A375 (cell line): Measurements from ENCODE around the gene GLTP. TPM values are rescaled to one million over a fixed set of nuclear protein-coding genes. Genes with fewer than 3 reads are reported as not detected.

Source experiments
- small RNA-seq: library from RNA; depleted of rRNA; stranded (forward); fragments of <200 nt; gene quantifications from one replicate; pipeline ENCODE3, GENCODE V24; 2014
- total RNA-seq: library from RNA; depleted of rRNA; stranded (reverse); fragments of >200 nt; shearing (Covaris generic); gene quantifications from 2 replicates; pipeline ENCODE4 v1.2.3, GENCODE V29; 2014; rRNA removed

The GLTP gene
- 23.6 and 24.0 TPM in 2 replicates for total RNA-seq

GRCh38 chr12:109880043-109880931 lies at the start of gene GLTP:
GLTP (minus strand) TSS chr12:109880541; CDS start chr12:109880374, 167 bp downstream.

GRCh38 chr12:109899783-109900751 lies 19.7 kb upstream of the GLTP start, which contains the start of gene TCHP:
TCHP (plus strand) TSS chr12:109900274; CDS start chr12:109903027, 2,753 bp downstream.

GRCh38 chr12:109833307-109834189 lies 46.8 kb downstream of the GLTP start, which contains the start of gene TRPV4:
TRPV4 (minus strand) TSS chr12:109833398; CDS start chr12:109814796, 18,602 bp downstream.

Small RNA genes within 50 kb of the gene (small RNA-seq; reads per million reads assigned to genes)
- gene MIR4497 = not detected
- gene RN7SL441P = not detected

Other genes with a start within 250 kb of the GLTP start
- gene FAM222A, start 166.7 kb downstream of the GLTP start, total RNA-seq = 4.7 and 7.3 TPM in 2 replicates
- gene TRPV4, start 47.1 kb downstream of the GLTP start, total RNA-seq = 10.4 and 12.1 TPM in 2 replicates
- 36.2 and 48.9 TPM in 2 replicates for gene TCHP, start 19.7 kb upstream of the GLTP start, total RNA-seq
- gene GIT2, start 115.8 kb upstream of the GLTP start, total RNA-seq = 26.8 and 35.4 TPM in 2 replicates
- gene ANKRD13A, start 118.9 kb upstream of the GLTP start, total RNA-seq = 35.9 and 39.2 TPM in 2 replicates
- gene C12orf76, start 168.0 kb upstream of the GLTP start, total RNA-seq = 7.5 and 8.9 TPM in 2 replicates
- gene IFT81, start 243.8 kb upstream of the GLTP start, total RNA-seq = 16.1 and 16.2 TPM in 2 replicates